ENCODE measurements around the gene IFNLR1.

Gene IFNLR1

GRCh38 chr1:24119859-24120756, 67.0 kb downstream of the IFNLR1 start:
- DNase-seq (ENCODE audit: low read depth), result no peak

GRCh38 chr1:24119489-24119858, 67.6 kb downstream of the IFNLR1 start:
- no peak for DNase-seq (ENCODE audit: low read depth)

GRCh38 chr1:24118410-24119242, 68.5 kb downstream of the IFNLR1 start:
- no peak for DNase-seq (ENCODE audit: low read depth)

DNA sequence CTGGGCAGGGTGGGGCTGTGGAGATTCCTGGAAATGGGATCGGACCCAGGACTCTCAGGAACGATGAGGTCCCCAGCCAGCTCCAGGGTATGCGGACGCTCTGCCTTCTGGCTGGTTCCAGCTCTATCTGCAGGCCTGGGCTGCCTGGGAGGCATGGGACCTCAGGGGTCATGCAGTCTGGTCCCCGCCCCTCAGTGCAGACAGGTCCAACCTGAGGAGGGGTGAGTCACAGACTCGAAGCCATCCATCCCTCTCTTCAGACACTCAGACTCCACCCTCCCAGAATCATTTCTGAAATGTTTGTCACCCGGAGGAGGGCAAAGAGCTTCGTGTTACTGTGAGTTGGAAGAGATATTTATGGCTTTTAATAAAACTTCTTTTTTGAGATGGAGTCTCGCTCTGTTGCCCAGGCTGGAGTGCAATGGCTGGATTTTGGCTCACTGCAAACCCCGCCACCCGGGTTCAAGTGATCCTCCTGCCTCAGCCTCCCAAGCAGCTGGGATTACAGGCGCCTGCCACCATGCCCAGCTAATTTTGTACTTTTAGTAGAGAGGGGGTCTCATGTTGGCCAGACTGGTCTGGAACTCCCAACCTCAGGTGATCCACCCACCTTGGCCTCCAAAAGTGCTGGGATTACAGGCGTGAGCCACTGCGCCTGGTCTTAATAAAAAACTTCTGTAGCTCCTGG, 69.2 kb downstream of the IFNLR1 start:
- DNase-seq (ENCODE audit: low read depth), result no peak

- no peak for DNase-seq (ENCODE audit: low read depth)
Observed at GRCh38 chr1:24117132-24117531, 70.0 kb downstream of the IFNLR1 start.

DNA sequence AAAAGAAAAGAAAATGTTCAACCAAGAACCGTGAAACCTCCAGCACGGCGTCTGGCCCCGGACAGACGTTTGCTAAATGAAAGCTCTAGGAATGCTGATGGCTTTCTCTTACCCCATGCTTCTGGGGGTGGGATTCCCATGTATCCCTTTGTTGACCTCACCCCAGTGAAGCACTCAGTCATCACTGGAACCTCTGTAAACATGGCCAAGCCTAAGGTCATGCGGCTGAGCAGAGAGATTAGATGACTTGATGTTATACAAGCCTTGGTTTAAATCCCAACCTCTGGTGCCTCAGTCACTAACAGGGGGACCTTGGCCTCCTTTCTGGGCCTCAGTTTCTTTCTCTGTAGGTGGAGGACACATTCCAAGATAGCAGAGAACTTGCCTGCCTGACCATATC, 72.3 kb downstream of the IFNLR1 start:
- DNase-seq (ENCODE audit: low read depth), result no peak

DNA sequence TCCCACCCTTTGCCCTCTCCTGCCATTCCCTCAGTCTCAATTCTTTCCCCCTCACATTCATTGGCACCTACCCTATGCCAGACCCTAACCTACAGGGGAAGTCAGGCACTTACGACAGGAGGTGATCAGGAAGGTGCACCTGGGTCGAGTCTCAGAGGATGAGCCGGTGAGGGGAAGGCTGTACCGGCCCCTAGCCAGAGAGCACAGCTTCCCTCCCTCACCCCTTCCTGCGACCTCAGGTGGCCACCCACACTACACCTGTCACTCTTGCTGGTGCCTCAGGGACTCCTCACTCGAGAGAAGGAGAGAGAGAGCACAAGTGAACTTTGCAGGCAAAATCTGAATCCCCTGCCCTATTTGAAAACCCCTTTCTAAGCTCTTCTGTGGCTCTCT, 73.5 kb downstream of the IFNLR1 start:
- no peak for DNase-seq (ENCODE audit: low read depth)

GRCh38 chr1:24111996-24112779, 74.9 kb downstream of the IFNLR1 start, which contains the start of gene MYOM3:
TSS of gene MYOM3 (minus strand) at chr1:24112135. CDS start at chr1:24108636, 3,499 bp downstream.
- no peak for DNase-seq (ENCODE audit: low read depth)

DNA sequence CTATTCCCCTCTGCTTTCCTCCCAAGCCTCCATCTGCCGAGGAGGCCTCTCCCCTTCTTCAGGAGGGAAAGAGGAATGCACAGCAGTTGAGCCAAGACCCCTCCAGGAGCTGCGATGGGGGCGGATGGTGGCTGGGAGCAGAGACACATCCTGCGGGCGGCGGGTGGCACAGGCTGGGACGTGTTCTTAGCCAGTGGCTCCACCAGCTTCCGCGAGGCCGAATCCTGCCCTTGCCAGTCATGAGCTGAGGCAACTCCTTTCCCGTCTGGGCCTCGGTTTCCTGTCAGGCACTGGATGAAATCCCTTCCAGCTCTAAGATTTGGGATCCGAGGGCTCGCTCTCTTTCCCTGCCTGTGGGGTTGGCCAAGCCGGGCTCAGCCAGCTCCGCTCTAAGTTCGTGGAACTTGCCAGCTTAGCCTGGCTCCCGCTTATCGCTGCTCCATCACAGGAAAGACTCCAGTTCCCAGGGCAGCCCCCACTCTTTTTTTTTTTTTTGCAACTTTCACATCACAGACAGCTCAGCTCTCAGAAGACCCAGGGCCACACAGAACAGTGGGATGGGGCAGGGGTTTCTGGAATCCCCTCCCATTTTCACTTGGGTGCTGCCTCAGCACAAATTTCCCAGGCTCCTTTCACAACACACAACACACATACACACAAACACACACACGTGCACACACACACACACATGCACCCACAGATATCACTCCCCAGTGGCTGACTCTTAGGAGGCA, 75.7 kb downstream of the IFNLR1 start:
- DNase-seq (ENCODE audit: low read depth), result no peak

- DNase-seq (ENCODE audit: low read depth), result no peak
Observed at GRCh38 chr1:24110642-24111261, 76.3 kb downstream of the IFNLR1 start.

DNA sequence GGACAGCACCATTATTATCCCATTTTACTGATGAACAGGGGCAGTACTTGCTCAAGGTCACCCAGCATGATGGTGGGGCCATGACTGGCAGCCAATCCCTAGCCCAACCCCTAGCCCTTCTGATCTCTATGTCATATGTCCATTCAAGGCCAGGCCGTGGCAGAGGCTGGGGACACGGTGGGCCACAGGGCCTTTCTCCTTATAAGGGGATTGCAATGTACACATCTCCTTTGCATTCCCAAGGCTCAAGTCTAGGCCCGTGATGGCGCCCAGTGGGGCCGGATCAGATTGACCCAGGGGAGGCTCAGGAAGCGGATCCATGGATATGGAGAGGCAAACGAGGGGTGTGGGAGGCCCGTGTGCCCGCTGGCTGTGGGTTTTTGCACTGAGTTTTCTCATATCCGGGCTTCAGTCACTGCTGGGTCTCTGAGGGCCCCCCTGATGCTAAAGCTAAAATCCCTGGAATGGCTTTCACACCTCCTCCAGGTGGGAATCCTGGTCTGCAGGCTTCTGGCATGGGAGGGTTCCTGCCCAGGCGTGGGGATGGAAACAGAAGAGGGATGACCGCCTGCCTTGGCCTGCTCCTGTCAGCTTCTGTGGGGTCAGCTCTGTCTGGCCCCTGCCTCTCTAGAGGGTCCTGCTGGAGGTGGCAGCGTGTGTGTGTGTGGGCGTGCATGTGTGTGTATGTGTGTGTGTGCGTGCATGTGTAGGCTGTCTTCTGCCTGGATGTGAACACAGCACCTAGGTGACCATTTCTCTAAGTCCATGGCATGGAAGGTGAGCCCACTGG, 77.2 kb downstream of the IFNLR1 start:
- no peak for DNase-seq (ENCODE audit: low read depth)

GRCh38 chr1:24109166-24109483, 78.0 kb downstream of the IFNLR1 start:
- no peak for DNase-seq (ENCODE audit: low read depth)

- no peak for DNase-seq (ENCODE audit: low read depth)
Observed at GRCh38 chr1:24108334-24109165, 78.5 kb downstream of the IFNLR1 start.

- no peak for DNase-seq (ENCODE audit: low read depth)
Observed at GRCh38 chr1:24107462-24108138, 79.5 kb downstream of the IFNLR1 start.

GRCh38 chr1:24105368-24106160, 81.5 kb downstream of the IFNLR1 start:
- DNase-seq (ENCODE audit: low read depth), result no peak

DNA sequence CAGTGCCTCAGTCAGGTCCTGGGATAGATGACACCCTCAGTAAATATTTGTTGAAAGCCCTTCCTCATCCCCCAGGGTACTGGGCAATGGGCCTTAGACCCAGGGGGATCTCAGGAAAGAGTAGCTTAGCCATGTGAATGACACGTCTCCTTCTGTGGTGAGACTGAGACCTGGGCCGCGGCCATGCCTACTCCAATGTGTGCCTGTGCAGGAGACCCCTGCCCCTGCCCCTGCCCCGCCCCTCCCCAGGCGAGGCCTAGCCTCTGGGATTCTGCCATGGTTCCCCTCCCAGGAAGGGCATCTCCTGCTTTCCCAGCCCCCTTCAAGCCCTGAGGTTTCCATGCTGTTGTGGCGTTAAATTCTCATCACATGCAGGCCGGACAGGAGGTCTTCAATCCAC, 82.2 kb downstream of the IFNLR1 start:
- no peak for DNase-seq (ENCODE audit: low read depth)

All from activated T-helper 1 cell treated with Interleukin-2 at 50 U/mL for 16 hours (primary cell).